Activated T-helper 2 cell treated with anti-CD3 and anti-CD28 coated beads, Interferon-gamma antibody, Interleukin-2, Interleukin-4, amounts not matched to agents 10 μg/mL and 5 μg/mL and 100 μg/mL, durations not matched to agents 14 hours and 24 hours and 36 hours (primary cell): ENCODE data around the gene PTPRN2. TPM values are rescaled to one million over a fixed set of nuclear protein-coding genes. Genes with fewer than 3 reads are reported as not detected.

Experiments
- DNase-seq: peaks from one replicate; pipeline ENCODE4 v3.0.0; 2021; ENCODE audit warnings: low spot score
- H3K27ac Mint-ChIP-seq: one replicate; pipeline ENCODE4 v1.8.0; 2021; ENCODE audit warnings: mixed read lengths
- H3K27me3 Mint-ChIP-seq: one replicate; pipeline ENCODE4 v1.8.0; 2021; ENCODE audit warnings: low read depth, mixed read lengths
- H3K36me3 Mint-ChIP-seq: one replicate; pipeline ENCODE4 v1.8.0; 2021; ENCODE audit warnings: low read depth, mixed read lengths
- H3K4me1 Mint-ChIP-seq: one replicate; pipeline ENCODE4 v1.8.0; 2021; ENCODE audit warnings: low read depth, mixed read lengths
- H3K4me3 Mint-ChIP-seq: one replicate; pipeline ENCODE4 v1.8.0; 2021; ENCODE audit warnings: low read depth, mild to moderate bottlenecking, moderate library complexity, mixed read lengths
- H3K9me3 Mint-ChIP-seq: one replicate; pipeline ENCODE4 v1.8.0; 2021; ENCODE audit warnings: mixed read lengths
- intact Hi-C: fragments of 100-400 bp; cut with micrococcal nuclease; formaldehyde crosslinking; loops from one replicate; pipeline ENCODE4 v1.15.1; 2023
- total RNA-seq: library from RNA; stranded (reverse); gene quantifications from 2 replicates; pipeline ENCODE4 v1.2.3, GENCODE V29; 2022

The PTPRN2 gene
- total RNA-seq, 1 donor from 2014 or later = 1.3 TPM

DNA sequence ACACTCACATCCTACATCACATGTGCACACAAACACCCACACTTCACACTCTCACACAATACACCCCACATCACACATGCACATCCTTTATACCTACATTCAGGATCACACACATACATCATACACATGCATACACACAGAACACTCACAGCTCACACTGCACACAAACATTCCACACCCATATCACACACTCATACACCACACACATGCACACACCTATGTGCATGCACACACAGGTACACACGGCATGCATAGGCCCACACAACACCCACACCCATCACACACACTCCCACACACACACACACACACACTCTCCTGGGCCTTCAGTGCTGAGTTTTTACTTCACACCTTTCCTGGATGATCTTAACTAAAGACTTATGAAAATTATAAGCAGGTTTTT is 1030.4 kb downstream of the PTPRN2 start:
- Mint-ChIP-seq H3K4me3 (no peak overlapping the region), H3K4me1 (no peaks in the 10 kb centered on the region), H3K27me3 (no peaks in the 10 kb centered on the region), H3K27ac (no peak overlapping the region), H3K9me3 (no peaks in the 10 kb centered on the region), H3K36me3 (no peaks in the 10 kb centered on the region)
- intact Hi-C loops = no loop called here
- DNase-seq = no peak

DNA sequence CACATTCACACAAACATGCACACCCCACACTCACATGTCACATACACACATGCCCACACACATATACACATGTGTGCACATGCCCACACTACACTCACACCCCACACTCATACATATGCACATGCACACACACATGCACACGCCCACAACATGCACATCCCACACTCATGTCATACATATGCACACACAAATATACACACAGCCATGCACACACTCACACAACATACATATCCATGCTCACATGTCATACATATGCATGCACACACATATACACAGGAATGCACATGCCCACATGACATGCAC is 1031.0 kb downstream of the PTPRN2 start:
- no peaks in the 10 kb centered on the region for H3K36me3 Mint-ChIP-seq
- DNase-seq = no peak
- no peaks in the 10 kb centered on the region for H3K4me1 Mint-ChIP-seq
- H3K9me3 Mint-ChIP-seq = no peaks in the 10 kb centered on the region
- no peak overlapping the region for H3K4me3 Mint-ChIP-seq
- H3K27me3 Mint-ChIP-seq = no peaks in the 10 kb centered on the region
- intact Hi-C loops = no loop called here
- no peak overlapping the region for H3K27ac Mint-ChIP-seq

DNA sequence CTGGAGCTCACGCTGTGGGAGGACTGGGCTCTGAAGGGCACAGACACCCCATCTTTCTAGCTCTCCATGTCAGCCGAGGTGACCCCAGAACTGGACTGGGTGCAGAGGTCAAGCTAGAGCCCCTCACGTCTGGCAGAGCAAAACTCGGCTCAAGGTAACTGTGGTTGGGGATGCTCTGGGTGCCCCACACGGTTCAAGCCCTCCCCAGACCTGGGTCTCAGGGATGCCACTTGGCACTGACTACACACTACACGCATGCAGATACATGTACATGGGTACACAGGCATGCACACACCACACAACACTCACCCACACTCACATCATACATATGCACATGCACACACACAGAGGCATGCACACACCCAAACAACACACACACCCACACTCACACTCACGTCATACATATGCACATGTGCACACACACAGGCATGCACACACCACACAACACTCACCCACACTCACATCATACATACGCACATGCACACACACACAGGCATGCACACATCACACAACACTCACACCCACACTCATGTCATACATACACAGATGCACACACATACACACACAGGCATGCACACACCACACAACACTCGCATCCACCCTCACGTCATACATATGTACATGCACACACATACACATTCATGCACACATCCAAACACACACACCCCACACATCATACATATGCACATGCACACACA is 1031.5 kb downstream of the PTPRN2 start:
- Mint-ChIP-seq H3K27ac (no peak overlapping the region), H3K27me3 (no peaks in the 10 kb centered on the region), H3K36me3 (no peaks in the 10 kb centered on the region), H3K9me3 (no peaks in the 10 kb centered on the region), H3K4me1 (no peaks in the 10 kb centered on the region), H3K4me3 (no peak overlapping the region)
- DNase-seq = no peak
- intact Hi-C loops = no loop called here

DNA sequence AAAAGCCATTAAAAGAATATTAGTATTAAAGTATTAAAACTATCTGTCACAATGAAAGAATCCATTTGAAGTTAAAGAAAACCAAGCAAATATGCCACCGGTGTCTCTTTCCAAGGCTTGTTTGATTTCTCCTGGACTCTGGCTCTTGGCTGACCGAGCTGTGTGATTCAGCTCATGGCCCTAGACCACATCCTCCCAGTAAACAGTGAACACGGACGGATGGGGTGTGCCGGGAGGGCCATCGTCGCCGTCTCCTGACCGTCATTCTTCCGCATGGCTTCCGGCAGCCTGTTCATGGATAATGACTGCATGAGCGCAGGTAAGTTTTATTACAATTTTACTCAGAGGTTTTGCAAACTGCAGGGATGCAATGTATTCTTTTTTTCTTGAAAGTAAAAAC is 1032.3 kb downstream of the PTPRN2 start:
- Mint-ChIP-seq H3K27ac (no peak overlapping the region), H3K36me3 (no peaks in the 10 kb centered on the region), H3K27me3 (no peaks in the 10 kb centered on the region), H3K9me3 (no peaks in the 10 kb centered on the region), H3K4me1 (no peaks in the 10 kb centered on the region), H3K4me3 (no peak overlapping the region)
- DNase-seq = no peak
- intact Hi-C loops = no loop called here

DNA sequence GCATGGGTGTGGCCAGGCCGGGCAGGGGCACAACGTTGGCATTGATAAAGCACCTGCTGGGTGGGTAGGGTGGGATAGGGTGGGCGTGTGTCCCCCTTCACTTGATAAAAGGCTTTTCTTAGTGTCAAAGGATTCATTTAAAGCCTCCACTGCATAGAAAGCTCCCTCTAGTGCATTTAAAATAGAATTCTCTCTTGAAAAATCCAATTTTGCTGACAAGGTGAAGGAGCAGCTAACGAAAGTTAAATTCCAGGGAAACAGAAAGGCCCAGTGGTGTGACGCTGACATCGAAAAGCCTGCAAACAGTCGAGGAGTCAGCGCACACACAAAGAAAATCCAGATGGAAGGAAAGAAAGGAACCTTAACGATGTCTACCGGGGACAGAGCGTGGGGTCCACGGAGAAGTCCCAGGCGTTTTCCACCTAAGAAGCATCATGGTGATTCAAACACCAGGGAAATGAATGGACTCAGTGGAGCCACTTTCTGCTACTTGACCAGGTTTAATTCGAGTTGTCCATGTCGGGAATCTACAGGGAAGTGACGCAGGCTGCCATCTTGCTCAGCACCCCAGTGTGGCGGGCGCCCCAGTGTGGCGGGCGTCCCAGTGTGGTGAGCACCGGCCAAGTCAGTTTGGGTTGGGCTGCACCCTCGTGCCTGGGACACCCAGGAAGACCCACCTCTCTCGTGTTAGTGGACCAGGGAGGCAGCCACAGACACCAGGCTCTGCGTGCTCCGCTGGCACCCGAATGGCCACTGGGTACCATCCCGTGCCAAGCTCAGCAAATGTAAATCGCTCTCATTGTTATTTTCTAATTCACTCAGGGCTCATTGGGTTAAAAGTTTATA is 1033.0 kb downstream of the PTPRN2 start:
- intact Hi-C loops = no loop called here
- Mint-ChIP-seq H3K4me1 (no peaks in the 10 kb centered on the region), H3K9me3 (no peaks in the 10 kb centered on the region), H3K4me3 (no peak overlapping the region), H3K27me3 (no peaks in the 10 kb centered on the region), H3K36me3 (no peaks in the 10 kb centered on the region), H3K27ac (no peak overlapping the region)
- DNase-seq = no peak

DNA sequence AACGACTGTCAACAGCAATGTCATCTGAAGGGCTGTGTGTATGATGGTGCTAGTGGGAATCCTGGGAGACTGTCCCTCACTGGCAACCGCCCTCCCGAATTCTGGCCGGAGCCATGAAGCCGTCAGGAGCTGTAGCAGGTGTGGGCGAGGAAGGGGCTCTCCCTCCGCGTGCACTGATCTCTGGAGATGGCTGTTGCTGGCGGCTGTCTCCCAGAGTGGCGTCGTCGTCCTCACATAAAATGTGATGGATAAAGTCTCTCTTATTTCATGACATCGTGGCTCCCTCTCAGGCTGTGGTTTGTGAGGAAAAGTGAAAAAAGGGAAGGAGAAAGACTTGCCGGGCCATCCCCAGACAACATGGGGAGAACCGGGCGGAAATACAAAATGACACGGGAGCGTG is 1034.4 kb downstream of the PTPRN2 start:
- intact Hi-C loops = no loop called here
- H3K9me3 Mint-ChIP-seq = no peaks in the 10 kb centered on the region
- no peak for DNase-seq
- no peaks in the 10 kb centered on the region for H3K27me3 Mint-ChIP-seq
- no peaks in the 10 kb centered on the region for H3K36me3 Mint-ChIP-seq
- H3K4me3 Mint-ChIP-seq = no peak overlapping the region
- no peak overlapping the region for H3K27ac Mint-ChIP-seq
- H3K4me1 Mint-ChIP-seq = no peaks in the 10 kb centered on the region

DNA sequence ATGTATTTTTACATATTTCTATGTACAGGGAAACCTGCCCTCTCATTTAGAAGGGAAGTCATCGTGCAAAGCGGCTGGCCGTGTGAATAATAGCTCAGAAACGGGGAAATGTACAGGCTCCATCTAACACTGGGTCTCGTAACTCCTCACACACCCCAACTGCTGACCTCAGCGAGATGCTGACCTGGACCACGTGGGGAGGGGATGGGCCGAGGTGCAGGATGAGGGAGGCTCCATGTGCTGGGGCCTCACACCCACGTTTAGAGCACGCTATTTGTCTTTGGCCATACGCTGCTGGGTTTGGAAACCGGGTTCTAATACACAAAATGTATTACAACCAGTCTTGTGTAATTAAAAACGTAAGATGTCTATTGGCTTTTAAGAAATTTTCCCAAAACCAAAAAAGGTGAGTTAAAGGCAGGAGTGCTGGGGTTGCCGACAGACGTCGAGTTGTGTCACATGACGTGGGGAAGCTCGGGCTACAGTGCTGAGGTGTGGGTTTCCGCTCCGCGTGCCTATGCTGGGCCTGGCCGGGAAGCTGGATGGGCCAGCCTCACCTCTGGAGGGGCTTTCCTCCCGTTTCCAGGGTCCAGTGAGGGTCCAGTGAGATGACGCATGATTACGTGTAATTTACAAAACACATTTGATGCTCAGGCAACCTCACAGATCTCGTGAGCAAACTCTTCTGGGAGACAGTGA is 1035.2 kb downstream of the PTPRN2 start:
- Mint-ChIP-seq H3K27me3 (no peaks in the 10 kb centered on the region), H3K36me3 (no peaks in the 10 kb centered on the region), H3K9me3 (no peaks in the 10 kb centered on the region), H3K27ac (no peak overlapping the region), H3K4me1 (no peaks in the 10 kb centered on the region), H3K4me3 (no peak overlapping the region)
- intact Hi-C loops = no loop called here
- DNase-seq = no peak

DNA sequence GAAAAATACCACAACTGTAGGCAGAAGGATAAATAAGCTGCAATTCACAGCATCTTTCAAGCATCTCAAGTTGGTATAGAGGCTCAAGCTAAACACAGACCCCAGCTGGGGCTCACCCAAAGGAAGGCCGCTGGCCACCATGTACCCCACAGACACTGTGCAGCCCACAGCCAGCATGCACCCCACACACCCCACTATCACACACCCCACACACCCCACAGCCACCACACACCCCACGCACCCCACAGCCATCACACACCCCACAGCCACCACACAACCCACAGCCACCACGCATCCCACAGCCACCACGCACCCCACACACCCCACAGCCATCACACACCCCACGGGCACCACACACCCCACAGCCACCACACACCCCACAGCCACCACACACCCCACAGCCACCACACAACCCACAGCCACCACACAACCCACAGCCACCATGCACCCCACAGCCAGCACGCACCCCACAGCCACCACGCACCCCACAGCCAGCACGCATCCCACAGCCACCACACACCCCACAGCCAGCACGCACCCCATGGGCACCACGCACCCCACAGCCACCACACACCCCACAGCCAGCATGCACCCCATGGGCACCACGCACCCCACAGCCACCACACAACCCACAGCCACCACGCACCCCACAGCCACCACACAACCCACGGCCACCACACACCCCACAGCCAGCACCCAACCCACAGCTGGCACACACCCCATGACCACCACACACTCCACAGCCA is 1036.1 kb downstream of the PTPRN2 start:
- no peaks in the 10 kb centered on the region for H3K9me3 Mint-ChIP-seq
- H3K4me1 Mint-ChIP-seq = no peaks in the 10 kb centered on the region
- H3K27me3 Mint-ChIP-seq = no peaks in the 10 kb centered on the region
- intact Hi-C loops = no loop called here
- H3K27ac Mint-ChIP-seq = no peak overlapping the region
- peaks cover 3% of the 10 kb centered on the region for H3K36me3 Mint-ChIP-seq
- H3K4me3 Mint-ChIP-seq = no peak overlapping the region
- DNase-seq = no peak

DNA sequence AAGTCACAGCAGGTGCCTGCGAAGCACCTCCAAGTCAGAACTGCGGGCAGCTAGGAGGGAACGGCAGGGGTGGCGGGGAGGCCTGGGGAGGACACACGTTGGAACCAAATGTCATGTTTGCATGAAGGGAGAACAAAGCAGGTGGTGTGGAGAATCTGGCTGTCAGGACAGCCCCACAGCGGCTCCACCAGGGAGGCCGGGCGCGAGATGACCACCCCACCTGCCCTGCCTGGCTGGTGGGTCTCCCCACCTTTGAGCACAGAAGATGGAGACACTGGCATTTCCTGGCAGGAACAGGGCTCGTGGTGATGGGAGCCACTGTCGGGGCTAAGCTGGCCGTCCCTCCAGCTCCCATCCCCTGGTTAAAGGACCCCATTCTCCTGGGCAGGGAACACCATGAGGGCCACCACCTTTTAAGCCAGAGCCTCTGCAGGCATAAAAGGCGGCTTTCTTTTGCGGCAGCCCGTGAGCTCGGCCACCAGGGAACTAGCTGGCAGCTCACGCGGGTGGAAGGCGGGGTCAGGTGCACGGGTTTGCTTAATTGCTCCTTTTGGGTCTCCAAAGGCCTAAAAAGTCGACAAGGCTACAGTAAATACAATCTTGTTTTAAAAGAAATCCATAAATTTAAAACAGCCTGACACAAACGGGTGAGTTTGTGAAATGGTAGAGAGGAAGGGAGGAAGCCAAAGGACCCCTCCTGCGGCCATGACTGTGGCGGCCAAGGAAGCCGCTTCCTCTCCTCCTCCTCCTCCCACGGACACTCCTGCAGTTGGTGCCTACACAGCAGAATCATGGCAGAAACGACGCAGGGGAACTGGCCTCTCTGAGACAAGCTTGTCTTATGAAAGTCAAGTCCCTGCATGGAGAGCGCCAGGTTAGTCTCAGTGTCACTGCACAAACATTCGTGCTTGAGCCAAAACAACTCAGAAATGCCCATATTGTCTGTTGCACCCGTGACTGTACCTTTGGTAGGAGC is 1037.0 kb downstream of the PTPRN2 start:
- H3K9me3 Mint-ChIP-seq = no peaks in the 10 kb centered on the region
- intact Hi-C loops = no loop called here

DNA sequence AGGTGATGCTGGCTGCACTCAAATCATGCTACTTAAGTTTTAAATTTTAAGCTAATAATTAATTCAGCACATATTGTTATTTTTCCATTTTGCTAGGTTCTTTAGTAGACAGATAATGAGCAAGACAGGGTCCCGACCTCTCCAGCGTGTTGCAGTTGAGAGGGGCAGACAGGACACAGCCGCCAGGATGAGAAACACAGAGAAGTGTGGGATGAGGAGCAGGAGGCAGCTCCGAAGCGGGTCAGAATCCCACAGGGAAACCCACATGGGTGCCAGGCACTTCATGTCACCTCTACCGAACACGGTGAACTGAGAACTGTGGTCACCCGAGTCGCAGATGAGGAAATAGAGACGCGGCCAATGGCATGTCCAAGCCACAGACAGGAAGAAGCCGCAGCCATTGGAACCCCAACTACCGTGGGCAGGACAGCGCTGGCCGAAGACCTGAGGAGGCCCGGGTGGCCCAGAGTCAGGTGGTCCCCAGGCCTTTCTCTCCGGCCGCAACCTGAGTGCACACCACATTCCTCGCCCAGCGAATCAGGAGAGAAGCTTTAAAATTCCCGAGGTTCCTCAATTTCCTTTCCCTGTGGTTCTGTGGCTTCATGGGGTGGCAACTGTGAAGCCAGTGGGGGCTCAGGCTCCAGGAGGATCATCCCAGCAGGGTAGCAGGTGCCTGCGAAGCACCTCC is 1037.9 kb downstream of the PTPRN2 start:
- Mint-ChIP-seq H3K4me3 (no peak overlapping the region), H3K27ac (no peak overlapping the region), H3K4me1 (no peaks in the 10 kb centered on the region), H3K36me3 (peaks cover 13% of the 10 kb centered on the region), H3K9me3 (peaks cover 4% of the 10 kb centered on the region), H3K27me3 (no peaks in the 10 kb centered on the region)
- DNase-seq = no peak
- intact Hi-C loops = no loop called here

More for the DNA sequence above, 1037.0 kb downstream of the PTPRN2 start:
- Mint-ChIP-seq H3K36me3 (peaks cover 8% of the 10 kb centered on the region), H3K27ac (no peak overlapping the region), H3K4me1 (no peaks in the 10 kb centered on the region), H3K4me3 (no peak overlapping the region), H3K27me3 (no peaks in the 10 kb centered on the region)
- DNase-seq = no peak

DNA sequence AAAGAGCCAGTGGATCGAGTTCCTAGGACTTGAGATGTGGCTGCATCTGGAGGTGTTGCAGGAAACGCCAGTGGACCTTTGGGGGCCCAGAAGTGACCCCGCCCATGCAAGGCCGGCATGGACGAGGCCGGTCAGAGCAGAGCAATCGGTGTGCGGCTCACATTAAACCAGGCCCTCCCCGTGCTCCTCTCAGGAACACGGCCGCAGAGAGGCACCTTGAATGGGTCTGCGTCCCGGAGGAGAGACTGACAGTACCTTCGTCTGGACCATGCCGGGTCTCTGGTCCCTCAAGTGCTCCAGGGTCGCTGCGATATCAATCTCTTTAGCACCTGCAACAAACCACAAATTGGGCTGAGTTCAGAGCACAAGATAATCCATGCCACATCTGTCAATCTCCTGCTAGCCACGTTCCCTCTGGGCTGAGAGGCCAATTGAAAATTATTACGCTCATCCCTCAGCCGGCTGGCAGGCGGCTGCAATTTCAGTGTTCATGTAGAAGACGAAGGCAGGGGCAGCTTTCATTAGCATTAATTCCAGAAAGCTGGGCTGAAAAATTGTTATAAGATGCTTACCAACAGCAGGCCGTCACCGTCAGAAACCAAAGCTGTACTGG is 1038.8 kb downstream of the PTPRN2 start:
- H3K9me3 Mint-ChIP-seq = peaks cover 12% of the 10 kb centered on the region
- peaks cover 3% of the 10 kb centered on the region for H3K4me1 Mint-ChIP-seq
- no peak for DNase-seq
- H3K27me3 Mint-ChIP-seq = no peaks in the 10 kb centered on the region
- no peak overlapping the region for H3K4me3 Mint-ChIP-seq
- H3K27ac Mint-ChIP-seq = no peak overlapping the region
- H3K36me3 Mint-ChIP-seq = peaks cover 17% of the 10 kb centered on the region
- intact Hi-C loops = no loop called here
